ENCODE results near the gene PPP2R5E.

PPP2R5E gene

DNA sequence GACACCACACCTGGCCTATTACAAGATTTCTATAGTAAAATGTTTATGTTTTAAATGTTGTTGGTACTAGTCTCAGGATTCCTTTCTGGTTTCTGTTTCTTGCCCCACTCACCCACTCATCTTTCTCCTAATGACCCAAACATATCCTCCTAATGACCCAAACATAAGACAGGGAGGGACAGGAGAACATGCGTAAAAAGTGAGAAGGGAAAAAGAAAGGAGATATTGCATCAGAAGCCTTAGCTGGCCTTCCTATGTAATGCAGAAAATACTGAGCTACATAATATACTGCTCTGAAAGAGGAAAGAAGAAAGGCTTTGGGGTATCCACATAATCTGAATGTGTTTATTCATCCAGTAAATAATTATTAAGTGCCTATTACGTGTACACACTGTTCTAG, 119.8 kb downstream of the PPP2R5E start (continued):
- TF ChIP-seq CSRNP3 (CRISPR knock-in tag; IDR thresholded peaks at IDR 0.05): no peak
- no peak for TF ChIP-seq RARB (CRISPR knock-in tag; IDR thresholded peaks at IDR 0.05)

GRCh38 chr14:63421919-63422318, 121.3 kb downstream of the PPP2R5E start:
- TF ChIP-seq OSR1 (CRISPR knock-in tag; IDR thresholded peaks at IDR 0.05) (no peak), RARB (CRISPR knock-in tag; IDR thresholded peaks at IDR 0.05) (no peak), ZNF565 (CRISPR knock-in tag; conservative IDR thresholded peaks at IDR 0.05; ENCODE audit: low read depth) (no peak), PPARA (CRISPR knock-in tag; IDR thresholded peaks at IDR 0.05; ENCODE audit: borderline replicate concordance) (no peak), ZFP3 (CRISPR knock-in tag; IDR thresholded peaks at IDR 0.05) (no peak), GLIS3 (CRISPR knock-in tag; IDR thresholded peaks at IDR 0.05) (no peak)
- no peak for ATAC-seq

DNA sequence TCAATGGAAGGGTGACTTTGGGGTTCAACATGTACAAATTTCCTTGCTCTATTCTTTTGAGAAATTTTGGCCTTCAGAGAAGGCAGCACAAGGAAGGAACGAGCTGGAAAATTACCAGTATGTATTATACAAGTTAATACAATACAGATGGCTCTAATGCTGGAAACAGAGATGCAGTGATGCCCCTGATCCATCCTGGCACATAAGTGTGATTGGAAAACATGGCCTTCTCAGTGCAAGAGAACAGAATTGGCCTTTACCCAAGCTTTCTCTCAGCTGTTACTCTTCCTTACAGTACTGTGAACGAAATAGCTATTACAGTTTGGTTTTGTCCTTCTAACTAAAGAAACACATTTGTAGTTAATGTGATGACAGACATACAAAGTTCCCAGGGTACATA, 122.0 kb downstream of the PPP2R5E start:
- ATAC-seq: no peak; the same call in 2 of the 3 replicates
- TF ChIP-seq BACH2 (CRISPR knock-in tag; IDR thresholded peaks at IDR 0.05; ENCODE audit: borderline replicate concordance) (no peak), TCF4 (CRISPR knock-in tag; IDR thresholded peaks at IDR 0.05; ENCODE audit: borderline replicate concordance) (peak; percentile 60), SNAI2 (CRISPR knock-in tag; IDR thresholded peaks at IDR 0.05) (no peak)

- no peak for TF ChIP-seq RARB (CRISPR knock-in tag; IDR thresholded peaks at IDR 0.05)
- TF ChIP-seq ARNTL (CRISPR knock-in tag; IDR thresholded peaks at IDR 0.05; ENCODE audit: borderline replicate concordance, low read depth): no peak
- no peak for TF ChIP-seq CSDC2 (CRISPR knock-in tag; IDR thresholded peaks at IDR 0.05)
- no peak for TF ChIP-seq ZNF565 (CRISPR knock-in tag; conservative IDR thresholded peaks at IDR 0.05; ENCODE audit: low read depth)
- TF ChIP-seq CSRNP3 (CRISPR knock-in tag; IDR thresholded peaks at IDR 0.05): no peak
Measured at GRCh38 chr14:63418020-63418419, 125.2 kb downstream of the PPP2R5E start.

DNA sequence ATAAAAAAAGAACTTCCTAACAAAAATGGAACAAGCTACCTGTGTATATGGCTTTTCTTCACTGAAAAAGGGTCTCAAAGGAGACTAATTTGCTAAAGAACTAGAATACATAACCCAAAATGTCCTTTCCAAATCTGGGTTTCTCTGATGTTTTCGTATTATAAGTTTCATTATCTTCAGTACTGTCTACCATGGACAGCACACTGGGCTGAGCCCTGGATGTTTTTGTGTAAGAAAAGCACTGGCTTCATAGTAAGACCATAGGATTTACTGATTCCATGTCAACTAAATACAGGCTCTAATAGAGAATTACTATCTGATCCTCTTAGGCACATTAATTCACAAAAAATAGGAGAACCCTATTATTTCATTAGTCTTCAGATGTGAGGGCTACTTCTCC, 130.2 kb downstream of the PPP2R5E start:
- no peak for ATAC-seq
- TF ChIP-seq BACH2 (CRISPR knock-in tag; IDR thresholded peaks at IDR 0.05; ENCODE audit: borderline replicate concordance) (no peak), ZC3H10 (CRISPR knock-in tag; IDR thresholded peaks at IDR 0.05) (no peak), RARB (CRISPR knock-in tag; IDR thresholded peaks at IDR 0.05) (no peak), TCF4 (CRISPR knock-in tag; IDR thresholded peaks at IDR 0.05; ENCODE audit: borderline replicate concordance) (no peak), TSHZ2 (CRISPR knock-in tag; IDR thresholded peaks at IDR 0.05) (no peak), SNAI2 (CRISPR knock-in tag; IDR thresholded peaks at IDR 0.05) (no peak), ZNF70 (CRISPR knock-in tag; IDR thresholded peaks at IDR 0.05) (no peak), ZNF8 (CRISPR knock-in tag; IDR thresholded peaks at IDR 0.05) (no peak), ZNF565 (CRISPR knock-in tag; conservative IDR thresholded peaks at IDR 0.05; ENCODE audit: low read depth) (no peak), ZFP3 (CRISPR knock-in tag; IDR thresholded peaks at IDR 0.05) (no peak), CREB5 (CRISPR knock-in tag; IDR thresholded peaks at IDR 0.05; ENCODE audit: low read depth) (no peak), GLIS3 (CRISPR knock-in tag; IDR thresholded peaks at IDR 0.05) (no peak), ZFP30 (CRISPR knock-in tag; IDR thresholded peaks at IDR 0.05) (no peak), PPARA (CRISPR knock-in tag; IDR thresholded peaks at IDR 0.05; ENCODE audit: borderline replicate concordance) (no peak), CSDC2 (CRISPR knock-in tag; IDR thresholded peaks at IDR 0.05) (no peak), ARNTL (CRISPR knock-in tag; IDR thresholded peaks at IDR 0.05; ENCODE audit: borderline replicate concordance, low read depth) (no peak), CSRNP3 (CRISPR knock-in tag; IDR thresholded peaks at IDR 0.05) (no peak), OSR1 (CRISPR knock-in tag; IDR thresholded peaks at IDR 0.05) (no peak), TOX (CRISPR knock-in tag; IDR thresholded peaks at IDR 0.05; ENCODE audit: borderline replicate concordance) (no peak)
- TF ChIP-seq, protein P1, sequence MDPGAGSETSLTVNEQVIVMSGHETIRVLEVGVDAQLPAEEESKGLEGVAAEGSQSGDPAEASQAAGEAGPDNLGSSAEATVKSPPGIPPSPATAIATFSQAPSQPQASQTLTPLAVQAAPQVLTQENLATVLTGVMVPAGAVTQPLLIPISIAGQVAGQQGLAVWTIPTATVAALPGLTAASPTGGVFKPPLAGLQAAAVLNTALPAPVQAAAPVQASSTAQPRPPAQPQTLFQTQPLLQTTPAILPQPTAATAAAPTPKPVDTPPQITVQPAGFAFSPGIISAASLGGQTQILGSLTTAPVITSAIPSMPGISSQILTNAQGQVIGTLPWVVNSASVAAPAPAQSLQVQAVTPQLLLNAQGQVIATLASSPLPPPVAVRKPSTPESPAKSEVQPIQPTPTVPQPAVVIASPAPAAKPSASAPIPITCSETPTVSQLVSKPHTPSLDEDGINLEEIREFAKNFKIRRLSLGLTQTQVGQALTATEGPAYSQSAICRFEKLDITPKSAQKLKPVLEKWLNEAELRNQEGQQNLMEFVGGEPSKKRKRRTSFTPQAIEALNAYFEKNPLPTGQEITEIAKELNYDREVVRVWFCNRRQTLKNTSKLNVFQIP (CRISPR knock-in tag; IDR thresholded peaks at IDR 0.05; ENCODE audit: borderline replicate concordance, low read depth): no peak

More at GRCh38 chr14:63418020-63418419, 125.2 kb downstream of the PPP2R5E start:
- ATAC-seq: no peak
